Measurements from ENCODE around the gene ARRDC2.

DNA sequence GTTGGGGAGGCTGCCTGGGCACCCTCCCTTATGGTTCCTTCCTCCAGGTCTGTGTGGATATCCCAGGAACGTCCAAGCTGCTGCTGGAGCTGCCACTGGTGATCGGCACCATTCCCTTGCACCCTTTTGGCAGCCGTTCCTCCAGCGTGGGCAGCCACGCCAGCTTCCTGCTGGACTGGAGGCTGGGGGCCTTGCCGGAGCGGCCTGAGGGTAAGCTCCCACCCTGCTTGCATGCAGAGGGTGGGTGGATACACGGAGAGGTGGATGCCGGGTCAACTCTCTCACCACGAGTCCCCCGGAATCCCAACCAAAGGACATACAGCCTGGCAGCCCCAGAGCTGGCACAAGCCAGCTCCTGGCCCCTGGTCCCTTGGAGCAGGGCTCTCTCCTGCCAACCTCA is 2.2 kb downstream of the ARRDC2 start:
- TF ChIP-seq, protein P1, sequence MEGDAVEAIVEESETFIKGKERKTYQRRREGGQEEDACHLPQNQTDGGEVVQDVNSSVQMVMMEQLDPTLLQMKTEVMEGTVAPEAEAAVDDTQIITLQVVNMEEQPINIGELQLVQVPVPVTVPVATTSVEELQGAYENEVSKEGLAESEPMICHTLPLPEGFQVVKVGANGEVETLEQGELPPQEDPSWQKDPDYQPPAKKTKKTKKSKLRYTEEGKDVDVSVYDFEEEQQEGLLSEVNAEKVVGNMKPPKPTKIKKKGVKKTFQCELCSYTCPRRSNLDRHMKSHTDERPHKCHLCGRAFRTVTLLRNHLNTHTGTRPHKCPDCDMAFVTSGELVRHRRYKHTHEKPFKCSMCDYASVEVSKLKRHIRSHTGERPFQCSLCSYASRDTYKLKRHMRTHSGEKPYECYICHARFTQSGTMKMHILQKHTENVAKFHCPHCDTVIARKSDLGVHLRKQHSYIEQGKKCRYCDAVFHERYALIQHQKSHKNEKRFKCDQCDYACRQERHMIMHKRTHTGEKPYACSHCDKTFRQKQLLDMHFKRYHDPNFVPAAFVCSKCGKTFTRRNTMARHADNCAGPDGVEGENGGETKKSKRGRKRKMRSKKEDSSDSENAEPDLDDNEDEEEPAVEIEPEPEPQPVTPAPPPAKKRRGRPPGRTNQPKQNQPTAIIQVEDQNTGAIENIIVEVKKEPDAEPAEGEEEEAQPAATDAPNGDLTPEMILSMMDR (IDR thresholded peaks at IDR 0.05): no peak
- TF ChIP-seq POLR2A (IDR thresholded peaks at IDR 0.05): no peak
